Measurements from ENCODE around the gene CYP20A1. TPM values are rescaled to one million over a fixed set of nuclear protein-coding genes. Genes with fewer than 3 reads are reported as not detected.
A peak's percentile ranks its signal among the peaks of the same experiment; 100 is the strongest.
"Not testable (repeated sequence)": the region's sequence is repeated elsewhere in the genome, so short reads cannot be mapped to it uniquely, and the experiment has no call there.

The CYP20A1 gene
- total RNA-seq, 1 donor from 2014 or later: 17.8 TPM

DNA sequence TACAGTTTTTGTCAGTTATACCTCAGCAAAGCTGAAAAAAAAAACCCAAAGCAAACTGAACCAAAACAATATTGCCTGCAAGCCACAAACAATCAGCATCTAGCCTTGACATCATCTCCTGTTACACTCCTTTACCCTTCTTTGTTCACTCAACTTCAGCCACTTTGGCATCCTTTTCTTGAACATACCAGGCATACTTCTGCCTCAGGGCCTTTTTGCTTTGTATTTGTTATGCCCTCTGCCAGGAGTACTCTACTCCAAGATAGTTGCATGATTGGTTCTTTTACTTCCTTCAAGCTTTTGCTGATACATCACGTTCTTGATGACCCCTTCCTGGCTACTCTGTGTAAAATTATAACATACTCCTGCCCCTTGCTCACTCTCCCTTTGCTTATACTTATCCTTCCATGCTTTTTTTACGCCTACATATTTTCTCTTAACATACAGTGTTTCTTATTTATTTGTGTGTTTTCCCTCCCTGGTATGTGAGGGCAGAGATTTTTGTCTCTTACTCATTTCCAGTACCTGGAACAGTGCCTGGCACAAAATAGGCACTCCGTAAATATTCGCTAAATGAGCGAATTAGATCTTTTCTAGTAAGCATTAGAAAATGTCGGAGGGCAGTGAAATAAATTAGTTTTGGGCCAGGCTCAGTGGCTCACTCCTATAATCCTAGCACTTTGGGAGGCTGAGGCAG lies 102.1 kb downstream of the CYP20A1 start:
- peak; percentile 52 for DNase-seq (ENCODE audit: low spot score)
- Mint-ChIP-seq H3K4me3 (no peak overlapping the region), H3K4me1 (peaks cover 9% of the 10 kb centered on the region), H3K27ac (no peak overlapping the region), H3K9me3 (peaks cover 10% of the 10 kb centered on the region), H3K27me3 (ENCODE audit: insufficient read depth, low read depth) (peaks cover 2% of the 10 kb centered on the region), H3K36me3 (peaks cover 64% of the 10 kb centered on the region)
- peaks cover 67% of the 10 kb centered on the region for H4K20me1 ChIP-seq (ENCODE audit: low read depth)
- no peak for TF ChIP-seq EZH2phosphoT487 (IDR thresholded peaks at IDR 0.05)
- TF ChIP-seq, protein P1, sequence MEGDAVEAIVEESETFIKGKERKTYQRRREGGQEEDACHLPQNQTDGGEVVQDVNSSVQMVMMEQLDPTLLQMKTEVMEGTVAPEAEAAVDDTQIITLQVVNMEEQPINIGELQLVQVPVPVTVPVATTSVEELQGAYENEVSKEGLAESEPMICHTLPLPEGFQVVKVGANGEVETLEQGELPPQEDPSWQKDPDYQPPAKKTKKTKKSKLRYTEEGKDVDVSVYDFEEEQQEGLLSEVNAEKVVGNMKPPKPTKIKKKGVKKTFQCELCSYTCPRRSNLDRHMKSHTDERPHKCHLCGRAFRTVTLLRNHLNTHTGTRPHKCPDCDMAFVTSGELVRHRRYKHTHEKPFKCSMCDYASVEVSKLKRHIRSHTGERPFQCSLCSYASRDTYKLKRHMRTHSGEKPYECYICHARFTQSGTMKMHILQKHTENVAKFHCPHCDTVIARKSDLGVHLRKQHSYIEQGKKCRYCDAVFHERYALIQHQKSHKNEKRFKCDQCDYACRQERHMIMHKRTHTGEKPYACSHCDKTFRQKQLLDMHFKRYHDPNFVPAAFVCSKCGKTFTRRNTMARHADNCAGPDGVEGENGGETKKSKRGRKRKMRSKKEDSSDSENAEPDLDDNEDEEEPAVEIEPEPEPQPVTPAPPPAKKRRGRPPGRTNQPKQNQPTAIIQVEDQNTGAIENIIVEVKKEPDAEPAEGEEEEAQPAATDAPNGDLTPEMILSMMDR (IDR thresholded peaks at IDR 0.05): no peak
- no peak overlapping the region for H3K27ac ChIP-seq
- H3K9ac ChIP-seq: no peak overlapping the region
- H3K9me3 ChIP-seq (ENCODE audit: low read depth): no peaks in the 10 kb centered on the region
- H3K79me2 ChIP-seq (ENCODE audit: low read depth): peaks cover 100% of the 10 kb centered on the region
- H2AFZ ChIP-seq (replicated peaks): no peak overlapping the region
- H3K27me3 ChIP-seq: no peaks in the 10 kb centered on the region
- no peaks in the 10 kb centered on the region for H3F3A ChIP-seq (ENCODE audit: low read depth)
- H3K4me1 ChIP-seq: peaks cover 21% of the 10 kb centered on the region
- H3K36me3 ChIP-seq: no peaks in the 10 kb centered on the region
- peak overlapping the region; percentile 40 for H3K4me2 ChIP-seq
- no peak overlapping the region for H3K4me3 ChIP-seq

DNA sequence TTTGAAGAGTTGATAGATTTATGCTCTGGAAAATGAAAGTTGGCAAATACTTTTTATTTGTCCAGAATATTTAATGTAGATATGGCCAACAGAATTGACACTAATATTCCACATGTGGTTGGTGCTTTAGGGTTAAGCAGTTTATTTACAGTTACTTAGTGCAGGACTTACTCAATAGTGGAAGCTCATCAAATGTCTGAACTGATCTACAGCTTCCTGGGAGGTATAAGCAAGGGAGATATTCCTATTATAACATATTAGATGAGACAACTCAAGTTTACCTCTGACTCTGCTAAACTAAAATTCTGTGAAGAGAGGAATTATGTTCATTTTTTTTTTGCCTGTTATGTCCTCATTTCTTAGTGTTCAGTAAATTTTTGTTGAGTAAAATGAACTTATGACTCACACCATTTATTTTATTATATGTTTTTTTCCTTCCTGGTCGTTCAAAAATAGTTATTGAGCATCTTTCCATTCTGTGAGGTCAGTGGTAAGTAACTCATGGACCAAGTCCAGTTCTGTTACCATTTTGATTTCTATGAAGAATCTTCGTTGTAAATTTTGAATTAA lies 103.0 kb downstream of the CYP20A1 start:
- peaks cover 21% of the 10 kb centered on the region for H3K4me1 ChIP-seq
- H3K79me2 ChIP-seq (ENCODE audit: low read depth): peaks cover 100% of the 10 kb centered on the region
- no peaks in the 10 kb centered on the region for H3K27me3 ChIP-seq
- Mint-ChIP-seq H3K9me3 (peaks cover 4% of the 10 kb centered on the region), H3K36me3 (peaks cover 62% of the 10 kb centered on the region), H3K4me1 (peaks cover 9% of the 10 kb centered on the region), H3K4me3 (no peak overlapping the region), H3K27ac (no peak overlapping the region), H3K27me3 (ENCODE audit: insufficient read depth, low read depth) (peaks cover 2% of the 10 kb centered on the region)
- no peaks in the 10 kb centered on the region for H3K9me3 ChIP-seq (ENCODE audit: low read depth)
- H4K20me1 ChIP-seq (ENCODE audit: low read depth): peaks cover 67% of the 10 kb centered on the region
- TF ChIP-seq, protein P1 (IDR thresholded peaks at IDR 0.05): no peak
- TF ChIP-seq EZH2phosphoT487 (IDR thresholded peaks at IDR 0.05) (no peak), EZH2 (IDR thresholded peaks at IDR 0.05) (no peak)
- no peak overlapping the region for H3K4me3 ChIP-seq
- no peak overlapping the region for H3K4me2 ChIP-seq
- no peak overlapping the region for H2AFZ ChIP-seq (replicated peaks)
- H3K36me3 ChIP-seq: no peaks in the 10 kb centered on the region
- DNase-seq (ENCODE audit: low spot score): no peak
- H3F3A ChIP-seq (ENCODE audit: low read depth): no peaks in the 10 kb centered on the region
- no peak overlapping the region for H3K9ac ChIP-seq
- H3K27ac ChIP-seq: no peak overlapping the region

DNA sequence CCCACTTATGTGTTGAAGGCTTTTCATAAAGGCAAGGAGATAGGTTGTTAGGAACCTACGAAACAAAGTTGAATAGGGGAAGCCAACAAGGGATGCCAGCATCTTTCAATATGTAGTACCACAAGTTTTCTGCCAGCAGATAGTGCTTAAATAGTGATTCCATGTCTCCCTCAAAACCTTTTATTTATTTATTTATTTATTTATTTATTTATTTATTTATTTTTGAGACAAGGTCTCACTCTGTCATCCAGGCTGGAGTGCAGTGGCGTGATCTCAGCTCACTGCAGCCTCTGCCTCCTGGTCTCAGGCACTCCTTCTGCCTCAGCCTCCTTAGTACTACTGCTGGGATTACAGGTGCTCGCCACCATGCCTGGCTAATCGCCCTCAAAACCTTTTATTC lies 103.6 kb downstream of the CYP20A1 start:
- H3F3A ChIP-seq (ENCODE audit: low read depth); H3K27ac Mint-ChIP-seq; H3K9ac ChIP-seq; H3K27ac ChIP-seq; H3K27me3 ChIP-seq; H3K4me3 Mint-ChIP-seq; H3K4me2 ChIP-seq; H3K4me1 Mint-ChIP-seq; H3K27me3 Mint-ChIP-seq (ENCODE audit: insufficient read depth, low read depth); DNase-seq (ENCODE audit: low spot score); H3K9me3 Mint-ChIP-seq; H3K4me3 ChIP-seq; H2AFZ ChIP-seq (replicated peaks); H3K9me3 ChIP-seq (ENCODE audit: low read depth); H3K36me3 ChIP-seq: not testable (repeated sequence)
- H3K36me3 Mint-ChIP-seq: peaks cover 62% of the 10 kb centered on the region
- H3K4me1 ChIP-seq: peaks cover 21% of the 10 kb centered on the region
- H4K20me1 ChIP-seq (ENCODE audit: low read depth): peaks cover 67% of the 10 kb centered on the region
- H3K79me2 ChIP-seq (ENCODE audit: low read depth): peaks cover 100% of the 10 kb centered on the region

DNA sequence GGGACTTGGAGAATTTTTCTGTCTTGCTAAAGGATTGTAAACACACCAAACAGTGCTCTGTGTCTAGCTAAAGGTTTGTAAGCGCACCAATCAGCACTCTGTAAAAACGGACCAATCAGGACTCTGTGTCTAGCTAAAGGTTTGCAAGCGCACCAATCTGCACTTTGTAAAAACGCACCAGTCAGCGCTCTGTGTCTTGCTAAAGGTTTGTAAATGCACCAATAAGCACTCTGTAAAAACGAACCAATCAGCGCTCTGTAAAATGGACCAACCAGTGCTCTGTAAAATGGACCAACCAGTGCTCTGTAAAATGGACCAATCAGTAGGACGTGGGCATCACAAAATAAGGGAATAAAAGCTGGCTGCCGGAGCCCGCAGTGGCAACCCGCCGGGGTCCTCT lies 105.8 kb downstream of the CYP20A1 start:
- Mint-ChIP-seq H3K4me3 (no peak overlapping the region), H3K27ac (no peak overlapping the region), H3K4me1 (peaks cover 2% of the 10 kb centered on the region), H3K9me3 (no peaks in the 10 kb centered on the region), H3K27me3 (ENCODE audit: insufficient read depth, low read depth) (peaks cover 2% of the 10 kb centered on the region), H3K36me3 (peaks cover 62% of the 10 kb centered on the region)
- Histone ChIP-seq H3K9me3 (ENCODE audit: low read depth) (no peaks in the 10 kb centered on the region), H3K4me3 (no peak overlapping the region), H3K27ac (no peak overlapping the region), H4K20me1 (ENCODE audit: low read depth) (peaks cover 53% of the 10 kb centered on the region), H3K9ac (no peak overlapping the region), H3K4me2 (no peak overlapping the region), H2AFZ (replicated peaks) (no peak overlapping the region), H3F3A (ENCODE audit: low read depth) (no peaks in the 10 kb centered on the region), H3K36me3 (peaks cover 2% of the 10 kb centered on the region), H3K79me2 (ENCODE audit: low read depth) (peaks cover 100% of the 10 kb centered on the region), H3K27me3 (no peaks in the 10 kb centered on the region), H3K4me1 (peaks cover 15% of the 10 kb centered on the region)
- TF ChIP-seq, protein P1 (IDR thresholded peaks at IDR 0.05): no peak
- TF ChIP-seq EZH2 (IDR thresholded peaks at IDR 0.05) (no peak), EZH2phosphoT487 (IDR thresholded peaks at IDR 0.05) (no peak)
- DNase-seq (ENCODE audit: low spot score): no peak
